ENCODE data around the gene HPS6.

DNA sequence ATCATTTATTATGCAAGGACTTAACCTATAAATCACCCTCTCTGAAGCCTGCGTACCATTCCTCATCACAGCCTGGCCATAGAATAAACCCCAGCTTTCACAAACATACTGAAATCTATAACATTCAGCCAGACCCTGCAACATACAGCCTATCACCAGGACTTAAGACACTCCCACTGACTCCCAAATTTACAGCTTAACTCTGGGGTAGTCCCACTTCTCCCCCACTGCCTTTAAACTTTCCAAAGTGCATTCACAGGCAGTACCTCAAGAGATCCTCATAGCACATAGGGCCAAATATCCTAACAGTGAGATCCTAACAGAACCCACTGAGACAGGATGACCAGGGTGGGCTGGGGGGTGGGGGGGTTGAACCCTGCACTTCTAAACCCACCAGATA is 51.5 kb downstream of the HPS6 start:
- TF ChIP-seq, protein P1, sequence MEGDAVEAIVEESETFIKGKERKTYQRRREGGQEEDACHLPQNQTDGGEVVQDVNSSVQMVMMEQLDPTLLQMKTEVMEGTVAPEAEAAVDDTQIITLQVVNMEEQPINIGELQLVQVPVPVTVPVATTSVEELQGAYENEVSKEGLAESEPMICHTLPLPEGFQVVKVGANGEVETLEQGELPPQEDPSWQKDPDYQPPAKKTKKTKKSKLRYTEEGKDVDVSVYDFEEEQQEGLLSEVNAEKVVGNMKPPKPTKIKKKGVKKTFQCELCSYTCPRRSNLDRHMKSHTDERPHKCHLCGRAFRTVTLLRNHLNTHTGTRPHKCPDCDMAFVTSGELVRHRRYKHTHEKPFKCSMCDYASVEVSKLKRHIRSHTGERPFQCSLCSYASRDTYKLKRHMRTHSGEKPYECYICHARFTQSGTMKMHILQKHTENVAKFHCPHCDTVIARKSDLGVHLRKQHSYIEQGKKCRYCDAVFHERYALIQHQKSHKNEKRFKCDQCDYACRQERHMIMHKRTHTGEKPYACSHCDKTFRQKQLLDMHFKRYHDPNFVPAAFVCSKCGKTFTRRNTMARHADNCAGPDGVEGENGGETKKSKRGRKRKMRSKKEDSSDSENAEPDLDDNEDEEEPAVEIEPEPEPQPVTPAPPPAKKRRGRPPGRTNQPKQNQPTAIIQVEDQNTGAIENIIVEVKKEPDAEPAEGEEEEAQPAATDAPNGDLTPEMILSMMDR (IDR thresholded peaks at IDR 0.05), result no peak
- TF ChIP-seq POLR2A (IDR thresholded peaks at IDR 0.05), result no peak
- no peak for TF ChIP-seq POLR2AphosphoS5 (IDR thresholded peaks at IDR 0.05)
